Measurements from ENCODE around the gene LDLRAD4.
A peak's percentile ranks its signal among the peaks of the same experiment; 100 is the strongest.
"Not testable (repeated sequence)": the region's sequence is repeated elsewhere in the genome, so short reads cannot be mapped to it uniquely, and the experiment has no call there.

The LDLRAD4 gene

DNA sequence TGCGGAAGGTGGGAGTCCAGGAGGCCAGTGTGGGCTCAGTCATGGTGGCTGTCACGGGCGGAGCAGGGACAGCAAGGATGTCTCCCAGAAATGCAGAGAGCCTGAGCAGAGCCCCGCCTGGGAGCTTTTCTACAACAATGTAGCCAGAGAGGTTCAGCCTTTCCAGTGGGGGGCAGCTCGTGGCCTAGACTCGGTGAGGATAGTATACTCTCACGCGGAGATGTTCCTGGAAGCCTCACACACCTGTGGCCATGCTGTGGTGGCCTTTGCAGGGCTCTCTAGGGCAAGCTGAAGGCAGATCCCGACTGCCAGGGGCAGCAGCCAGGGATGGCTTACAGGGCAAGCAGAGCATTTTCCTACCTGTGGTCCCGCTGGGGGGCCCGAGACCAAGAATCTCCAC is 244.1 kb downstream of the LDLRAD4 start:
- DNase-seq (ENCODE audit: low read depth in 3 of 3): no peak

DNA sequence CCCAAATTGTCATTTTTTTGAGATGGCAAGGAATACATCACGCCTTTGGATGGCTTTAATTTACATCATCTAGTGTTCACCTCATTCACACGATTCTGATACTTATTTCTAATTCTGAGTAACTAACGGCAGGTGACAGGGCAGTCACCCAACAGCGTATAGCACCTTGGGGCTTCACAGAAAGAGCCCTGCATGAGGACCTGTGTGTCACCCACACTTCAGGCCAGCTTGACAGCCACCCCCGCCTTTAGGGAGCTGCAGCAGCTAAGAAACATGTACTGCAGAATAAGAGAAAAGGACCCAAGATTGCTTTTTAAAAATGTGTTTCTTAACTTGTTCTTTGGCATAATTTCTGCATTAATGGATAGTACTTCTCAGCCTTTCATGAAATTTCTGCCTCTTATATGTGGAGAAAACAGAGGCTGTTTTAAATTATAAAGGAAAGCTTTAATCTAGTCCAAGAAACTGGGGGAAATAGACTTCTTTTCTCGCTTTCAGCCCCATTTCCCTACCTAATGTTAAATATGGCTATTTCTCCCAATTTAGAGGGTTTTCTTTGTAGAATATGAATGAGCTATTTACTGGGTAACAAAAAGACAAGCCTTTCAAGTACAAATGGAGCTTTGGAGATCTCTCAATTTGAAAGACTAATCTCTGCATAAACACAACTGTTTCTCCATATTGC is 245.1 kb downstream of the LDLRAD4 start:
- peak in 1 of 3 experiments; percentile 12 for DNase-seq (ENCODE audit: low read depth in 3 of 3)

DNA sequence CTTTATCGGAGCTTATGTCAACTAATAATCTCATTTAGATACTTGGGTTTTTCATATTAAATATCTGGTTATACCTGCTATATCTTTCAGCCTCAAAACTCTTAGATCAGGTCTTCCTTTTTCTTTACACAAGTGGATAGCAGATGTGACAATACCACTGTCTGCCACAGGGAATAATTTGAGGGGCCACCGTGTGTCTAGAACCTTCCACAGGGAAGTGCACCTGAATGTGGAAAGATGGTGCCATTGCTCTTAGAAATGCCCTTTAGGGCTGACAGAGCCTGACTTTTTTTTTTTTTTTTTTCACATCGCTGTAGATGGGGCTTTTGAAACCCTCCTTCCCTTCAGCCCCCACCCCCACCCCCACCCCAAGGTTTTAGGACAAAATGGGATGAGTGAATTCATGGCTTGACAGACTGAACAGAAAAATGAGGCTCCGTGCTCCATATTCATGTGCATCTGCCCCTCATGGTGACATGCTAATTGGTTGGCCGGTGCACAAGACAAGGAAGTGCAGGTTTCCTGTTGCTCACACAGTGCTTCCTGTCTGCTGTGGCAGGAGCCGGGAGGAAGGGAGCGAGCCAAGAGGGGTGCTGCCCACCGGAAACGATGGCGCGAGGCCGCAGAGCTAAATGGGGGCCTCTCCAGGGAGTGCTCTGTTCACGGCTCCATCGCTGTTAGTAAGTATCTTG is 246.0 kb downstream of the LDLRAD4 start:
- peak; percentile 41 to 67 (median 45) for DNase-seq (ENCODE audit: low read depth in 3 of 3)

DNA sequence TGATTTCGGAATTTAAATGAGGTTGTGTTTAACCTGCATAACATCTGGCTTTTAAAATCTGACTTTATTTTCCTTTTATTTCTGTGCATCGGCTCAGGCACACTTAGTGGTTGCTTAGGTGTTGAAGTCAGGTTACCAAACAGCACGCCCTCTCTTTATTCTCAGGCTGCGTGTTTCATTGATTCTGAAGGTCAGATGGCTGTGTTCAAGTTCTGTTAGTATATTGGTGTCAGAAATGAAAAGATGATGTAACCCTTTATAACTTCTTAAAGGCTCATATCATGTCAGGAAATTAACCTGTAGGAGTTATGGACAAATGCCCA is 246.5 kb downstream of the LDLRAD4 start:
- DNase-seq (ENCODE audit: low read depth in 3 of 3): no peak

DNA sequence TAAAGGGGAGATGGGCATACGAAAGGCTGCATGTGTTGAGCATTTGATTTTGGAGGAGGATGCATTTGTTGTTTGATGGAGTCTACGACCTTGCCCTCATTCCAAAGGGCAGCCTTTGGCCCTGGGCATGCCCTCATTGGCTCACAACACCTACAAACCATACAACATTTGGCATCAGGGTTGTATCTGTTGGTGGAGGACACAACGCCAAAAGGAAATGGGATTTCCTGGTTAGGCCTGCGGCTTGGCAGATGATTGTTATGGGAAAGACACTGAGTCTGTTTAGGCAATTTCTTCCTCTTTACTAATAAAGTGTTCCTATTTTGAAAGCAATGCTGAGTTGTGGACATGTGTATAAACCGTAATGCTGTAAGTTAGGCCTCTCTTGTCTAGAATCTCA is 246.9 kb downstream of the LDLRAD4 start:
- no peak for DNase-seq (ENCODE audit: low read depth in 3 of 3)

DNA sequence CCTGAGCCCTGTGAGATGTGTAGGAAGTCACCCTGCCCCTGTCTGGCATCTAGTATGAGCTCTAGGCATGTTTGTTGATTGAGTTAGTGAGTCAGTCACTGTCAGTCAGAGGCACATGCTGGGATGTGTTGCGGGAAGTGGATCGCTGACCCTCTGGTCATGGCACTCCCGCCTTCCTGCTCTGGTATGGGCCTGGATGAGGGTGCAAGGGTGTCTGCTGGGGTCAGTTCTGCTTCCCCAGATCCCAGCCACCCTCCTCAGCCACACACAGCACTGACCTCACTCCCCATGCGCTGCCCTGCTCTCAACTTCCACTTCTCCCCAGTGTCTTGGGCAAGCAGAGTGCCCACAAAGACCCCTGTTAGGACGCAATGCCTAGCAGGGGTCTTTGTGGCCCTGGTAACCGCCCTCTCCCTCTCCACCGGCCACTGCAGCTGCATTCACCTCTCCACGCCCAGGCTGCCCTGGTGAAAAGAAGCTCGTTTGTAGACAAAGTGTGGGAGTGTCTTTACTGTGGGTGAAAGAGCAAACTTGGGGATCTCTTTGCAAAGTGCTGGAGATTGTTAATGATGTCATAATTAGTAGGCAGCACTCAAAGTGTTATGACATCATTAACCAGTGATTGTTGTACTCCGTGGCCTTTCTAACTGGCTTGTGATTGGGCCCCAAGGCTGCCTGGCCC is 252.1 kb downstream of the LDLRAD4 start:
- no peak for DNase-seq (ENCODE audit: low read depth in 3 of 3)

DNA sequence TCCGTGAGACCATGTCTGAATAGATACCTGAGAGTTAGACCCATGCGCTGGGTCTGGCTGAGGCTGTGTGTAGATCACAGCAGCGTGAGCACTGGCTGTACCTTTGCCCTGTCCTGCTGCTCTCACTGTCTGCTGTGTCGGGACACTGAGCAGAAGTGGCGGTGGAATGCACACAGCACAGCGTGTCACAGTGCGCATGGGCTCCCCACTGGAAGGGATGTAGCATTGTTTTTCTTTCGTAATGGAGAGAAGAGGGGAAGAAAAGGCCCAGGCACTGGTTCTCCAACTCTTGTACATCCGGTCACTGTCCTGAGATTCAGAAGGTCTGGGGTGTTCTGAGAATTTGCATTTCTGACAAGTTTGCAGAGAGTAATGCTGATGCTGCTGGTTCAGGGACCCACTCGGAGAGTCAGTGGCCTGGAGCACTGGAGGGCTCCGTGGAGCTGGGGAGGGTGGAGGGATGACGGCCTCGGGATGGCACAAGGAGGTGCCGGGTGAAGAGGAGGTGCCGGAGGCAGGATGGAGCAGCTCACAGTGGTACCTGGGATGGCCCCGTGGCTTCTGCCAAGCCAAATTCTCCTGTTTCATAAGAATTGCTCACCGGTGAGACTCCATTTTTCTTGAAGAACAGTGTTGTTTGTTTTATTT is 252.8 kb downstream of the LDLRAD4 start:
- DNase-seq (ENCODE audit: low read depth in 3 of 3): no peak

DNA sequence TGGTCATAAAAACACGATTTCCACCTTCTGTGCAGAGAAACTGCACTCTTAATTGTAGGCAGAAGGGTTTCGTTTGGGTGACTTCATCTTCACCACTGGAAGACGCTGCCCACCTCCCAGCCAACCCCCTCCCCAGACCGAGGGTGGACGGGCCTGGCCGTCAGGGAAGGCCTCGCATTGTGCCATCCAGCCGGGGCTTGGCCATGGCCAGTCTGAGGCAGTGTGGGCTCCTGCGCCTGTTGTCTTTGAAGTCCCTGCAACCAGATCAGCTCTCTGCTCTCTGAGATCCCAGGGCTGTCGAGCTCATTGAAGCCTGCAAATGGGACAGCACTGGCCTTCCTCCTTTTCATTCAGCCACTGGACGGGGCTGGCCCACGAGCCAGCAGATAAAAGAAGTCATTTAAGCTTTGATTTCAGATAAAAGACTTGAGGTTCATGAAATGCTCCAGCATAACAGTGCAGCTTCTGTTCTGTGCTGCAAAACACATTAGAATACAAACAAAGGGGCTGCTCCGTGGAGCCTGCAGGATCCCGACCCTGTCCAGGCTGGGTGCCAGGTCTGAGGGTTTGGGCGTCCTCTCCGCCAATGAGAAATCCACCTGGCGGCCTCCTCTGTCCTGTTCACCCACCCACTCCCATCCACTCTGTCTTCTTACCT is 253.5 kb downstream of the LDLRAD4 start:
- no peak for DNase-seq (ENCODE audit: low read depth in 3 of 3)

DNA sequence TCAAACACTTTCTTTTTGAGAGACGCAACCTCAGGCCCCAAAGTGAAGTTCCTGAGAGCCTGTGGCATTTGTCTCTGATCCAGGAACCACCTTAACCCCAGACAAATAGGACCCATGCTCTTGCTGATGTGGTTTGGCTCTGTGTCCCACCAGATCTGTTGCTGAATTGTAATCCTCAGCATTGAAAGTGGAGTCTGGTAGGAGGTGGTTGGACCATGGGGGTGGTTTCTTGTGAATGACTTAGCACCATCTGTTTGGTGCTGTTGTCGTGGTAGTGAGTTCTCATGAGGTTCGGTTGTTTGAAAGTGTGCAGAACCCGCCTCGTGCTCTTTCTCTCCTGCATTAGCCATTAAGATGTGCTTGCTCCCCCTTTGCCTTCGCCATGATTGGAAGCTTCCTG is 255.2 kb downstream of the LDLRAD4 start:
- DNase-seq (ENCODE audit: low read depth in 3 of 3): no peak

DNA sequence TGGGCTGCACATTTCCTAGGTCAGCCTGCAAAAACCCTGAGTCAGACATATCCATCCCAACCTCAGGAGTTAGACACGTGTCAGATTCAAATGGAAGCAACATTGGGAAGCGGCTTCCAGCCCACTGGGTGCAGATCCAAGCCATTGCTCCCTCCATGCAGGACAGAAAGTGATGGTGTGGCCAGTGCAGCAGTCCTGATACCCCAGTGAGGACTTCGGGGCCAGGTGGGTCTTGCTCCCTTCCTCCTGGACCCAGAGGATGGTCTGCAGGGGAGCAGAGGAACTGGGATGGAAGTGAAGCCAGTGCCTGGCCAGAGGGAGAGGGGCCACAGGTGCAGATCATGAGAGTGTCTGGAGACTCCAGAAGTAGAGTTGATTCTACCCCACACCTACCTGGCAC is 255.8 kb downstream of the LDLRAD4 start:
- DNase-seq (ENCODE audit: low read depth in 3 of 3): no peak

DNA sequence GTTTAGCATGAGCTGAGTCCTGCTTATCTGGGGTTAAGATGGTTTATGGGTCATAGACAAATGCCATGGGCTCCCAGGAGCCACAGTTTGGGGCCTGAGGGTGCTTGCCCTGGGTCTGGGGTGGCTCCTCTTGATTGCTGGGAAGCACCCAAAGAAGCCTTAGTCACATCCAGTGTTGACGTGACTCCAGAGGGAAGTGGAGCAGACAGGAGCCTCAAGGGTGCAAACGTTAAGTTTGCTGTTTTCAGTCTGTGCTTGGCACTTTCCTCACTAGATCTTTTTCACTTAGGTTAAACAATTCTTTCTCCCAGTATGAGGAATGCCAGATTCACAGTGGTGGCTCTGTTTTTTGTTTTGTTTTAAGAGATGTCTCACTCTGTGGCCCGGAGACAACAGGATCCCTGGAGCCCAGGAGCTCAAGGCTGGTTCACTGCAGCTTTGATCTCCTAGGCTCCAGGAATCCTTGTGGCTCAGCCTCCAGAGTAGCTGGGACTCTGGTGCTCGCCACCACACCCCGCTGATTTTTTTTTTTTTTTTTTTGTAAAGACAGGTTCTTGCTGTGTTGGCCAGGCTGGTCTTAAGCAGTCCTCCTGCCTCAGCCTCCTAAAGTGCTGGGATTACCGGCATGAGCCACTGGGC is 256.5 kb downstream of the LDLRAD4 start:
- DNase-seq (ENCODE audit: low read depth in 3 of 3): no peak

DNA sequence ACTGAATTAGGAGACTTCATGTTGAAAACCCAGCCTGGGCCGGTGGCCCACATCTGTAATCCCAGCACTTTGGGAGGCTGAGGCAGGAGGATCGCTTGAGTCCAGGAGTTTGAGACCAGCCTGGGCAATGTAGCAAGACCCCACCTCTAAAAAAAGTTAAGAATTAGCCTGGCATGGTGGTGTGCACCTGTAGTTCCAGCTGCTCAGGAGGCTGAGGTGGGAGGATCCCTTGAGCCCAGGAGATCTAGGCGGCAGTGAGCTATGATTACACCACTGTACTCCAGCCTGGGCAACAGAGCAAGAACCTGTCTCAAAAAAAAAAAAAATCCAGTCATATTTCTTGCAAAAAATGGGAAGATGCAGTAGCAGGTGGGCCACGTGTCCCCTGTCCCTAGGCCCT is 257.8 kb downstream of the LDLRAD4 start:
- not testable (repeated sequence) for DNase-seq (ENCODE audit: low read depth in 3 of 3)

DNA sequence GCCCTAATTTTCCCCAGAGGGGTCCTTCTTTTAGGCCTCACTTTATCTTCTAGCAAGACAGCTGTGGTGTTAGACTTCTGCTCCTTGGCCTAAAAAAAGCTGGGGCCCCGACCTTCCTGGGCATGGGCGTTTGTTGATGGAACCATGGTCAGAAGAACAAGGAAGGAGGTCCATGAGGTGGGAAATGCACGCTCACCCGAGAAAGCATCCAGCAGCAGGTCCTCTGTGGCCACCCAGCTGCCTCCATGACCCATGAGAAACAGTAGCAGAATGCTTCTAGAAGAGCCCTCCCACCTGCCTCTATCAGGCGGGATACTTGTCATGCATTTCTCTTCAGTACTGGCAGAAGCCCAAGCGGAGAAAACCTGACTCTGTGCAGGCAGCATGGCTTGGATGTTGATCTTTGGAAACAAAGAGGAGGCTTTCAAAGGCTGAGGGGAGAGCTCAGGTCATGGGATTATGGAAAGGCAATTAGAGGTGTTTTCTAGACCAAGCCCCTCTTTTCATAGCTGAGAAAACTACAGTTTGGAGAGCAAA is 258.7 kb downstream of the LDLRAD4 start:
- DNase-seq (ENCODE audit: low read depth in 3 of 3): no peak

DNA sequence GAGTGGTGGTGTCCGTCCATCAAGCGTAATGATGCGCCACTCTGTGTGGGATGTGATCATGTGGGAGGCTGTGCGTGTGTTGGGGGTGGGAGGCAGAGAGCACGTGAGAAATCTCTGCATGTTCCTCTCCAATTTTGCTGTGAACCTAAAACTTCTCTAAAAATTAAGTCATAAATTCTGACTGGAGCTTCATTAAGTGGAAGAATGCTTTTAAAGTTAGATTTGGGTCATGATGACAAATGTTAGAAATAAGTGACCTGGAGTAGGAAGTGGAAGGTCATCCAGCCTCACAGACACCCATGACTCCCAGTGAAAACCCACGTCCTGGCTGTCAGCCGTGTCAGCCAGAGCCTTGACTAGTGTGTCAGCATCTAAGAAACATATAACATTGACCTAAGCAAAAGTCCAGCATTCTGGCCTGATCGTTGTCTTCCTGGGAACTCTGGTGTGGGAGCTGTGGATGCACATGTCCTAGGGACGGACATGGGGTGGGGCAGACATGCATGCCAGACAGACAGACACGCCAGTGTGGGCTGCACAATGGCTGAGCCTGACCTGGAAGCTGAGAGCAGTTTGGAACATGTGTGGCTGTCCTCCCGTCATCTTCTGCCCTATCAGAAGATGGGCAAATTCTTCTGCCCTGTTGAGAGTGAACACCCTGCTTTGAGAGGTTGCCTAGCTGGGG is 262.2 kb downstream of the LDLRAD4 start:
- DNase-seq (ENCODE audit: low read depth in 3 of 3): no peak

DNA sequence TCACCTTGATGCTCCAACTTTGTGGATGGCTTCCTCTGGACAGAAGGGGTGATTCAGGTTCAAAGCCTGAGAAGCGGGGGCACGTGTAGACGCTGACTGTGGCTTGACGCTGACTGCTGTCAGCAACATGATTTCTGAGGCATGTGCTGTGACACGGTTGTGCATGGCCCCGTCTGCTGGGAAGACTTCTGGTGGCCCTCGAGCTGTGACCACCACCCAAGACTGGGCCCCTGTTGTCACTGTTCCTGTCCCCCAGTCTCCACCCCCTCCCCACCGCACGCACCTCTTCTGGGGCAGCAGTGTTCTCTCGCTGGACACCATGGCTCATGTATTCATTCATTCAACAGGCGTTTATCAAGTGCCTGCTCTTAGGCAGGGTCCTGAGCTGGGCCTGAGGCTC is 262.8 kb downstream of the LDLRAD4 start:
- no peak for DNase-seq (ENCODE audit: low read depth in 3 of 3)

DNA sequence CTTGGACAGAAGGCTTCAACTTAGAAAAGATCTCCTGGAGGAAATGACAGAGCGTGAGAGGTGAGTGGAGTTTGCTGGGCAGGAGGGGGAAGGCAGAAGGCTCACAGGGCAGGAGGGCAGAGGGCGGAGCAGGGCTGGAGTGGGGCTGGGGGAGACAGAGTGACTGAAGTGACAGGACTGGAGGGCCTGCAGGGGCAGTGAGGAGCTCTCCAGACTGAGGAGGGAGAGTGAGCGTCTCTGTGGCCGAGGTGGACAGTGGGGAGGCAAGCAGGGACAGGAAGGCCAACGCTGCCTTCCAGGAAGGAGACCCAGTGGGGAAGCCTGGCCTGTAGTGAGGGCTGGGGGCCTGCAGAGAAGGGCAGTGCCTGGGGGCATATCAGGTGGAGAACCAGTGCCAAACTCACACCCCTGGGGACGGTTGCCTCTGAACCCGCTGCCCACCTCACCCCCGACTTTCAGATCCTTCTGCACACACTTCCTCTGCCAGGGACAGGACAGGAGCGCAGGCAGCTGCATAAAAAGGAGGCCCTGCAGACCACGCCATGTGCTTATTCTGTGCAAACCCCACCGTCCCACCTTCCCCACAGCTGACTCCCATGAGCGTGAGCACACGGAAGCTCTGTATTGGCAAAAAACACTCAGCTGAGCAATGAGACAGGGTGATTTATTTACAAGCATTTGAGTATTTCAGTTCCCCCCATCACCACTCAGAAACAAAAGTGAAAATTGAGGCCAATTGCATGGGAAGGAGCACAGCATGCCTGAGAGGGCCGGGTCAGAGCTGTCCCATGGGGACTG is 263.5 kb downstream of the LDLRAD4 start:
- DNase-seq (ENCODE audit: low read depth in 3 of 3): no peak

DNA sequence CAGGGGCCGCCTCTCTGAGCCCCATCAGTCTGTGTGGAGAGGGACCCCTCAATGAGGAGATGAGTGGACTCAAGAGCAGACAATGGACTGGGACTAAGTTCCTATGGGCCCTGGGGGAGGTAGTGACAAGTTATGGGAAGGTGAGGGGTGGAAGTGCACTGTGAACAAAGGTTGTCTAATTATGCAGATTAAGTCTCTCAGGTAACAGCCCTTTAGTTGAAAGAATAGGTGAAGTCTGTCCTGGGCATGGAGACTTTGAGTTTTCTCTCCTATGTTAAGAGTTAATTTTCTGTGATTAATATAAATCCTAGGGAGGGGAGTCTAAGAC is 264.0 kb downstream of the LDLRAD4 start:
- DNase-seq (ENCODE audit: low read depth in 3 of 3): no peak

DNA sequence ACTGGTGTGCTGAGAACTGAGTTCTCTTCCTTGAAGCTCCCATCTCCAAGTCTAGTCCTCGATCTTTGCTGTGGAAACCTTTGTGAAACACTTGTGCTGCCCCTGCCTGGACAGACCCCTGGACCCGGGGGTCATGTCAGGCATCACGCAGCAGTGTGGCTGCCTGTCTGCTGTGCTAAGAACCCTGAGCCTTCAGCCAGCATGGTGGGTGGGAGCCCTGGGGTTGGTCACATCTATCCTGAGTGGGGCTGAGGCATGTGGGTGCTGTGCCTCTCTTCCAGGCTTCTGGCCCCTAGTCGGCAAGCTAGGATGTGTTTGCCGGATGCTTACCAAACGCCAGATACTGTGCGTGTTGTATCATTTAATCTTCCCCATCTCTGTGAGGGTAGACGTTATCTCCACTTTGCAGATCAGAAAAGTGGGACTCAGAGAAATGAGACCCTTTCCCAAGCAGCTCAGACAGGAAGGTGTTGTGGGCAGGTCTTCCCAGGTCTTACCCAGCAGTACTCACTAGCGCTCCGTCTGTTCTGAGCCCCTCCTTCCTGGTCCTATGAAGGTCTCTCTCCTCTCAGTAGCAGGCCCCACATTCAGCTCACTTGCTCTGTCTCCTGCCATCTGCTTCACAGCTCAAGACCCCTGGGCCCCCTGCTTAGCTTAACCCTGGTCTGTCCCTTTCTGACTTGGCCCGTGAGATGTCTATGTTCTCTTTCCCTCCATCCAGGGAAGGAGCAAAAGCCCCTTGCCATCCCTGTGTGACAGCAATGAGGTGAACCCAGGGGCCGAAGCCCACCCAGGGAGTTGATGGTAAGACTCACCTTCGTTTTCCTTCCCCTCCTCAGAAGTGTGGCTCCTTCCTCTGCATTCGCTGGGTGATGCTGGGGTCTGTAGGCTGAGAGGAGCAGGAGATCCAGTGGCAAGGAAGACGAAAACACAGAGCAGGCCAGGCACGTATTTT is 265.0 kb downstream of the LDLRAD4 start:
- no peak for DNase-seq (ENCODE audit: low read depth in 3 of 3)

DNA sequence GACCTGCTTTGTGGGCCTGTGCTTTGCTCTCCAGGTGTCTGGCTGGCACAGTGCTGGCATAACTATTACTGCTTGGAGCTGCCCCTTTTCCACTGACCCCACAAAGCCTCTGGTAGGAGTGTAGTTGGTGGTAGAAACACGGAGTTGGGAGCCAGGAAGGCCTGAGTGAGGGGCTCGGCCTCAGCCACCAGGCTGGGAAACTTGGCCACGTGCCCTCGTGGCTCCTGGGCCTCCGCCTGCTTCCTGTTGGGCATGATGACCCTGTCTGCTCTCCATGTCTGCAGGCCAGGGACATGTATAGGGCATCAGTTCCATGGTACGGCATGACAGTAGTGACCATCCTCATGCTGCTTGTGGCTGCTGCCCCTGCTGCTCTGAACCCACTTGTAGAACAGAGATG is 266.6 kb downstream of the LDLRAD4 start:
- no peak for DNase-seq (ENCODE audit: low read depth in 3 of 3)
